ENCODE results near the gene PAQR4. TPM values are rescaled to one million over a fixed set of nuclear protein-coding genes. Genes with fewer than 3 reads are reported as not detected.

Gene PAQR4
- total RNA-seq, 2 donors from 2014 or later: 30.5 to 32.0 TPM

DNA sequence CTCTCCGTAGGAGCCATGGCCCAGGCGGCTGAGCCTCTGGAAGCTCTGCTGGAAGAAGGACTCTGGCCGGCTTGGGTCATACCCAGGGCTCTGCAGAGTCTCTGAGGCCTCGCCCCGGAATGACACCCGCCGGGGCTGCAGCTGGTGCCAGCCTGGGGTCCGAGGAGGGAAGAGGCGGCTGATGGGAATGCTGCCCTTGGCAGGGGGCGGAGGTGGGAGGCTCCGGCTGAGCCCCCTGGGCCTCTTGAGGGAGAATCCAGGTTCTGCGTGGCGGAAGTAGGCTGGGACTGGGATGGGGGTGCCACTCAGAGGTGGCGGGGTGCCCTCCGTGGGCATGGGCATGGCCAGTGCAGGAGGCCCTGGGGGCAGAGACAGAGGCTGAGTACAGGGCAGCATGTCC lies 7.5 kb downstream of the PAQR4 start:
- peaks cover 11% of the 10 kb centered on the region for H3K4me1 Mint-ChIP-seq
- Histone ChIP-seq H3K9ac (ENCODE audit: extremely low read depth, low read length, poor library complexity, severe bottlenecking) (no peak overlapping the region), H3K36me3 (ENCODE audit: control insufficient read depth, insufficient read depth, low read length) (peaks cover 29% of the 10 kb centered on the region), H3K9me3 (ENCODE audit: control insufficient read depth, low read length) (no peaks in the 10 kb centered on the region), H3K4me1 (ENCODE audit: control insufficient read depth, insufficient read depth, low read length) (no peaks in the 10 kb centered on the region), H3K27ac (ENCODE audit: low read depth, low read length) (no peak overlapping the region), H3K27me3 (ENCODE audit: control insufficient read depth, insufficient read depth, low read length, poor library complexity, severe bottlenecking) (no peaks in the 10 kb centered on the region), H3K4me3 (ENCODE audit: low read length) (no peak overlapping the region)
- H3K36me3 Mint-ChIP-seq (ENCODE audit: low read depth): peaks cover 16% of the 10 kb centered on the region
- 95 to 97% methylated on average over 8 to 15 of the region's 15 CpGs for WGBS, 2 experiments (ENCODE audit: insufficient coverage in 1 of 2, insufficient read length in 1 of 2)
- TF ChIP-seq, protein P1, sequence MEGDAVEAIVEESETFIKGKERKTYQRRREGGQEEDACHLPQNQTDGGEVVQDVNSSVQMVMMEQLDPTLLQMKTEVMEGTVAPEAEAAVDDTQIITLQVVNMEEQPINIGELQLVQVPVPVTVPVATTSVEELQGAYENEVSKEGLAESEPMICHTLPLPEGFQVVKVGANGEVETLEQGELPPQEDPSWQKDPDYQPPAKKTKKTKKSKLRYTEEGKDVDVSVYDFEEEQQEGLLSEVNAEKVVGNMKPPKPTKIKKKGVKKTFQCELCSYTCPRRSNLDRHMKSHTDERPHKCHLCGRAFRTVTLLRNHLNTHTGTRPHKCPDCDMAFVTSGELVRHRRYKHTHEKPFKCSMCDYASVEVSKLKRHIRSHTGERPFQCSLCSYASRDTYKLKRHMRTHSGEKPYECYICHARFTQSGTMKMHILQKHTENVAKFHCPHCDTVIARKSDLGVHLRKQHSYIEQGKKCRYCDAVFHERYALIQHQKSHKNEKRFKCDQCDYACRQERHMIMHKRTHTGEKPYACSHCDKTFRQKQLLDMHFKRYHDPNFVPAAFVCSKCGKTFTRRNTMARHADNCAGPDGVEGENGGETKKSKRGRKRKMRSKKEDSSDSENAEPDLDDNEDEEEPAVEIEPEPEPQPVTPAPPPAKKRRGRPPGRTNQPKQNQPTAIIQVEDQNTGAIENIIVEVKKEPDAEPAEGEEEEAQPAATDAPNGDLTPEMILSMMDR (conservative IDR thresholded peaks at IDR 0.05): no peak
- H3K4me3 Mint-ChIP-seq: no peak overlapping the region
- H3K9me3 Mint-ChIP-seq: no peaks in the 10 kb centered on the region
- no peak for DNase-seq
- H3K27me3 Mint-ChIP-seq (ENCODE audit: insufficient read depth): no peaks in the 10 kb centered on the region
- no peak overlapping the region for H3K27ac Mint-ChIP-seq

DNA sequence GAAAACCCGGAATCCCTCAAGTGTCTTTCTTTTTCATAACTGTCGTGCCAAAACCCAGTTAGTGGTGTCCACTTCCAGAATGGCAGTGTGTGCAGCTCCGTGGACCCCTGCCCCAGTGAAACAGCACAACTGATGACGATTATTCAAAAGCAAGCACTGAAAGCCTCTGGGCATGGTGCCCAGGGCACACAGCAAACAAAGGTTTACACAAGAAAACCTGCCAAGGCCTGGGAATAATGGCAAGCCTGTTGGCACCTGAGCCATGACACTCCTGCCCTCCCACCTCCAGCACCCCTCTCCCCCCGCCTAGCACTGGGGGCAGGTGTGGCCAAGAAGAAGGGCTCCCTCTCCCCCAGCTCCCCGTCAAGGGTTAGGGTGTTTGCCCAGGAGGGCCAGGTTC lies 8.3 kb downstream of the PAQR4 start:
- H3K27me3 Mint-ChIP-seq (ENCODE audit: insufficient read depth): no peaks in the 10 kb centered on the region
- H3K9me3 Mint-ChIP-seq: no peaks in the 10 kb centered on the region
- peaks cover 10% of the 10 kb centered on the region for H3K36me3 Mint-ChIP-seq (ENCODE audit: low read depth)
- H3K9me3 ChIP-seq (ENCODE audit: control insufficient read depth, low read length): no peaks in the 10 kb centered on the region
- H3K36me3 ChIP-seq (ENCODE audit: control insufficient read depth, insufficient read depth, low read length): peaks cover 29% of the 10 kb centered on the region
- peaks cover 19% of the 10 kb centered on the region for H3K4me1 Mint-ChIP-seq
- no peak overlapping the region for H3K4me3 Mint-ChIP-seq
- H3K27ac ChIP-seq (ENCODE audit: low read depth, low read length): no peak overlapping the region
- H3K4me3 ChIP-seq (ENCODE audit: low read length): no peak overlapping the region
- DNase-seq: no peak
- no peaks in the 10 kb centered on the region for H3K27me3 ChIP-seq (ENCODE audit: control insufficient read depth, insufficient read depth, low read length, poor library complexity, severe bottlenecking)
- H3K9ac ChIP-seq (ENCODE audit: extremely low read depth, low read length, poor library complexity, severe bottlenecking): no peak overlapping the region
- TF ChIP-seq, protein P1 (conservative IDR thresholded peaks at IDR 0.05): no peak
- 93 to 95% methylated on average over 5 to 6 of the region's 6 CpGs for WGBS, 2 experiments (ENCODE audit: insufficient coverage in 1 of 2, insufficient read length in 1 of 2)
- H3K4me1 ChIP-seq (ENCODE audit: control insufficient read depth, insufficient read depth, low read length): peaks cover 3% of the 10 kb centered on the region
- no peak overlapping the region for H3K27ac Mint-ChIP-seq

DNA sequence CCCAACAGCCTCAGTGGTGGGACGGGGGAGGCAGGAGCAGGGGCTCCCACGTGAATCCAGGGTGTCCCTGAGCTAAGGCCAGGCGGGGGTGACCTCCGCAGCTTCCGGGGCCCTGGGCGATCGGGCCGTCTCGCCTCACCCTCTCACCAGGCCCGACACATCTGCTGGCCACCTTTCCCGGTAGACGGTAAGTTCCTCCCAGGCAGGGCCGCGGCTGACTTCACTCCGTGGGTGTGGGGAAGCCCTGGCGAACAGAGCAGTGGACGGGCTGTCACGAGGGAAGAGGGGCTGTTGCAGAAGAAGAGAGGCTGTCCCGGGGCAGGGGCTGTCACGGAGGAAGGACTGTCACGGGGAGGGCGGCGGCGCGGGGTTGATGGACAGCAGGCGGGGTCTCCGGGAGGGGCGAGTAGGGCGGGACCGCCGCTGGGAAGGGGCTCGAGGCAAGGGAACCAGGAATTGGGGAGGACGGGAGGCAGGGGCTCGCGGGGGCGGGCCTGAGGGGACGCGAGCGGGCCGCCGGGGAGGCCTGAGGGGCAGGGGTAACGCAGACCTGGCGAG lies 10.6 kb downstream of the PAQR4 start:
- no peaks in the 10 kb centered on the region for H3K9me3 ChIP-seq (ENCODE audit: control insufficient read depth, low read length)
- peak overlapping the region; percentile 67 for H3K9ac ChIP-seq (ENCODE audit: extremely low read depth, low read length, poor library complexity, severe bottlenecking)
- no peak overlapping the region for H3K27ac ChIP-seq (ENCODE audit: low read depth, low read length)
- Mint-ChIP-seq H3K27me3 (ENCODE audit: insufficient read depth) (no peaks in the 10 kb centered on the region), H3K36me3 (ENCODE audit: low read depth) (peaks cover 6% of the 10 kb centered on the region), H3K4me3 (peak overlapping the region; percentile 77), H3K27ac (peak overlapping the region; percentile 87), H3K4me1 (peaks cover 25% of the 10 kb centered on the region), H3K9me3 (no peaks in the 10 kb centered on the region)
- H3K4me3 ChIP-seq (ENCODE audit: low read length): peak overlapping the region; percentile 85
- peaks cover 29% of the 10 kb centered on the region for H3K36me3 ChIP-seq (ENCODE audit: control insufficient read depth, insufficient read depth, low read length)
- no peaks in the 10 kb centered on the region for H3K27me3 ChIP-seq (ENCODE audit: control insufficient read depth, insufficient read depth, low read length, poor library complexity, severe bottlenecking)
- H3K4me1 ChIP-seq (ENCODE audit: control insufficient read depth, insufficient read depth, low read length): peaks cover 3% of the 10 kb centered on the region
- 9 to 19% methylated on average over 8 to 43 of the region's 43 CpGs for WGBS, 2 experiments (ENCODE audit: insufficient coverage in 1 of 2, insufficient read length in 1 of 2)
- DNase-seq: peak; percentile 83
- TF ChIP-seq, protein P1 (conservative IDR thresholded peaks at IDR 0.05): no peak

Data from endodermal cell (in vitro differentiated cells).